ENCODE results near the gene CELF2.

The CELF2 gene

DNA sequence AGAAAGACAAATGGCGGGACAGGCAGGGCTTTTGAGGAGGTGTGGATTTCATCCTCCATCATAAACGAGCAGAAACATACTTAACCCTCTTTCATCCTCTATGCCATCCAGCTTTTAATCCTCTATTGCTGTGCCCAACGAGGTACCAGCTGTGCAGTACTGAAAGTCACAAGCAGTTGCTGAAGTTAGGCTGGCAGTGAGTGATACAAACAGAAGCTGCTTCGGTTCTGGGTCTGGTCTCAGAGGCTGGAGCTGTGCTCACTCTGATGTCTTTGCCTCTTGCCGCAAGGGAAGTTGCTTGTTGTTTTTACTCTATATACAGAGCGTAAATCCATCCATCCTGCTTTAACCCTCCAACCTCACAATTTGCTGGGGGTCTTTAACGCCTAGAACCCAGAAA is 235.2 kb downstream of the CELF2 start:
- Histone ChIP-seq H4K8ac (ENCODE audit: low read depth, low read length) (no peak overlapping the region), H4K91ac (ENCODE audit: low read depth, low read length) (no peak overlapping the region), H3K18ac (ENCODE audit: low read length) (no peak overlapping the region), H2BK120ac (ENCODE audit: insufficient read depth, low read length, poor library complexity) (no peak overlapping the region), H3K4me2 (ENCODE audit: low read length) (no peak overlapping the region), H3K79me2 (ENCODE audit: control insufficient read depth, insufficient read depth, low read length, poor library complexity) (no peaks in the 10 kb centered on the region), H3K79me1 (ENCODE audit: low read length) (no peaks in the 10 kb centered on the region), H3K14ac (ENCODE audit: low read length) (no peak overlapping the region), H3K4me1 (ENCODE audit: control insufficient read depth in 1 of 2, insufficient read depth in 2 of 2, low read length in 2 of 2) (peaks cover 0 to 2% of the 10 kb centered on the region in 2 experiments), H3K4me3 (ENCODE audit: low read depth, low read length) (no peak overlapping the region), H3K4ac (ENCODE audit: low read depth, low read length) (no peak overlapping the region), H3K9ac (ENCODE audit: low read length) (no peak overlapping the region), H4K12ac (ENCODE audit: low read depth, low read length) (no peak overlapping the region), H3K9me3 (ENCODE audit: insufficient read depth, low read depth, low read length) (no peaks in the 10 kb centered on the region), H3K27ac (ENCODE audit: low read depth, low read length) (no peak overlapping the region), H3K23ac (ENCODE audit: low read length) (no peak overlapping the region), H2BK5ac (ENCODE audit: low read depth, low read length, poor library complexity) (no peak overlapping the region), H3K27me3 (ENCODE audit: insufficient read depth, low read length) (no peaks in the 10 kb centered on the region), H2AK5ac (ENCODE audit: low read length) (no peak overlapping the region), H3K36me3 (ENCODE audit: control insufficient read depth in 1 of 2, insufficient read depth in 2 of 2, low read length in 2 of 2) (no peaks in the 10 kb centered on the region), H2BK12ac (ENCODE audit: low read length) (no peak overlapping the region), H2AFZ (ENCODE audit: insufficient read depth, low read length, poor library complexity) (no peak overlapping the region)
- WGBS (ENCODE audit: extremely low coverage, insufficient coverage, insufficient read length), result no CpG with 5 or more reads among the region's 7 CpGs
- no peak for DNase-seq

DNA sequence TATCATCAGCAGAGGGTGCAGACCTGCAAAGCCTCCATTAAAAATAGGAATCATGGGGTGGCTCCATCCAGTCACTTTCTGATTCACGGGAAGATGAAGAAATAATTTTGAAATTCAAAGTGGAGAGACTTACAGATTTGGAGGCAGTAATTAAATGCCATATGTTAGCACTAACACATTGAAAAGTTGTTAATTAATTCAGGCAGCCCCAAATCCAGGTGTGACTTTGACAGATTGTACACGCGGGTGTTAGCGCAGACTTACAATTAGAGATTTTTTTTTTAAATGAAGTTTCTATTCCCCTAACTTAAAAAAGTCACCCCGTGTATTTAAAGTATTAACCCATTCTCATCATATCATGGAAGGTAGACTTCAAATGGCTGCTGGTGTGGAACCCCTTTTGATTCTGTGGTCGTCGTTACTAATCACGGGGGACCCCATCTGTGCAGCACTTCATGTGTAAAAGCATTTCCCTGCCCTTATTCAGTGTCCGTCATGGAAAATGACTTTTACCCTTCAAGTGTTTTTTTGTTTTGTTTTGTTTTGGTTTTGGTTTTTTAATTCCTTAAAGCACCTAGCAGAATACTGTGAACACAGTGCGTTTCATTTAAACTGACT is 235.8 kb downstream of the CELF2 start:
- H3K4me1 ChIP-seq (ENCODE audit: control insufficient read depth in 1 of 2, insufficient read depth in 2 of 2, low read length in 2 of 2), result peaks cover 0 to 2% of the 10 kb centered on the region in 2 experiments
- H3K4me3 ChIP-seq (ENCODE audit: low read depth, low read length), result no peak overlapping the region
- H4K12ac ChIP-seq (ENCODE audit: low read depth, low read length), result no peak overlapping the region
- no peak overlapping the region for H3K18ac ChIP-seq (ENCODE audit: low read length)
- no peaks in the 10 kb centered on the region for H3K9me3 ChIP-seq (ENCODE audit: insufficient read depth, low read depth, low read length)
- no peak overlapping the region for H4K8ac ChIP-seq (ENCODE audit: low read depth, low read length)
- no peak overlapping the region for H2AK5ac ChIP-seq (ENCODE audit: low read length)
- no peak overlapping the region for H2BK5ac ChIP-seq (ENCODE audit: low read depth, low read length, poor library complexity)
- H3K4ac ChIP-seq (ENCODE audit: low read depth, low read length), result no peak overlapping the region
- no peaks in the 10 kb centered on the region for H3K36me3 ChIP-seq (ENCODE audit: control insufficient read depth in 1 of 2, insufficient read depth in 2 of 2, low read length in 2 of 2)
- no peak overlapping the region for H2BK12ac ChIP-seq (ENCODE audit: low read length)
- no peak overlapping the region for H3K27ac ChIP-seq (ENCODE audit: low read depth, low read length)
- H3K4me2 ChIP-seq (ENCODE audit: low read length), result no peak overlapping the region
- no peak overlapping the region for H2AFZ ChIP-seq (ENCODE audit: insufficient read depth, low read length, poor library complexity)
- no peaks in the 10 kb centered on the region for H3K79me1 ChIP-seq (ENCODE audit: low read length)
- no peaks in the 10 kb centered on the region for H3K79me2 ChIP-seq (ENCODE audit: control insufficient read depth, insufficient read depth, low read length, poor library complexity)
- no peak overlapping the region for H3K14ac ChIP-seq (ENCODE audit: low read length)
- DNase-seq, result no peak
- H4K91ac ChIP-seq (ENCODE audit: low read depth, low read length), result no peak overlapping the region
- no peak overlapping the region for H3K9ac ChIP-seq (ENCODE audit: low read length)
- no CpG with 5 or more reads among the region's 10 CpGs for WGBS (ENCODE audit: extremely low coverage, insufficient coverage, insufficient read length)
- H3K27me3 ChIP-seq (ENCODE audit: insufficient read depth, low read length), result no peaks in the 10 kb centered on the region
- H3K23ac ChIP-seq (ENCODE audit: low read length), result no peak overlapping the region
- no peak overlapping the region for H2BK120ac ChIP-seq (ENCODE audit: insufficient read depth, low read length, poor library complexity)

DNA sequence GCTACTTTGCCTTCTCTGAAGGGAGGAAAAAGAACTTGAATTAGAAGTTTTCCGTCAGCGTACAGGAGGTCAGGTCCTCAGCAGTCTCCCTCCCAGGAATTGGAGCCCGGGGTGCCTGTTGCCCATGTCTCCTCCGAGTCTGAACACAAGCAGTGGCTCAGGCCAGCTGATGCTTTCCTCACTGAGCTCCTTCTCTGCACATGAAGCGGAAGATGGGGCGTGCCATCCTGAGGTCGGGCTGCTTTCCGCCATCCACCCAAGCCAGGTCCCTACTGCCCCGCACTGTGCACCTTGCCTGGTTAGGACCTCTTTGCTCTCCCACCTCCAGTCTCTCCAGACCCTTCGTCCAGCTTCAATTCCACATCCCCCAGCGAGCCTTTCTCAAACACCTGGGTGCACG is 237.5 kb downstream of the CELF2 start:
- Histone ChIP-seq H3K9ac (ENCODE audit: low read length) (no peak overlapping the region), H2BK120ac (ENCODE audit: insufficient read depth, low read length, poor library complexity) (no peak overlapping the region), H3K27ac (ENCODE audit: low read depth, low read length) (no peak overlapping the region), H4K12ac (ENCODE audit: low read depth, low read length) (no peak overlapping the region), H2AFZ (ENCODE audit: insufficient read depth, low read length, poor library complexity) (no peak overlapping the region), H2AK5ac (ENCODE audit: low read length) (no peak overlapping the region), H3K23ac (ENCODE audit: low read length) (no peak overlapping the region), H3K4me1 (ENCODE audit: control insufficient read depth in 1 of 2, insufficient read depth in 2 of 2, low read length in 2 of 2) (no peaks in the 10 kb centered on the region), H2BK12ac (ENCODE audit: low read length) (no peak overlapping the region), H3K36me3 (ENCODE audit: control insufficient read depth in 1 of 2, insufficient read depth in 2 of 2, low read length in 2 of 2) (no peaks in the 10 kb centered on the region), H3K79me2 (ENCODE audit: control insufficient read depth, insufficient read depth, low read length, poor library complexity) (no peaks in the 10 kb centered on the region), H2BK5ac (ENCODE audit: low read depth, low read length, poor library complexity) (no peak overlapping the region), H4K8ac (ENCODE audit: low read depth, low read length) (no peak overlapping the region), H3K9me3 (ENCODE audit: insufficient read depth, low read depth, low read length) (no peaks in the 10 kb centered on the region), H3K4me2 (ENCODE audit: low read length) (no peak overlapping the region), H3K4me3 (ENCODE audit: low read depth, low read length) (peak overlapping the region; percentile 56), H3K4ac (ENCODE audit: low read depth, low read length) (no peak overlapping the region), H3K18ac (ENCODE audit: low read length) (no peak overlapping the region), H3K14ac (ENCODE audit: low read length) (no peak overlapping the region), H3K27me3 (ENCODE audit: insufficient read depth, low read length) (no peaks in the 10 kb centered on the region), H4K91ac (ENCODE audit: low read depth, low read length) (no peak overlapping the region), H3K79me1 (ENCODE audit: low read length) (no peaks in the 10 kb centered on the region)
- WGBS (ENCODE audit: extremely low coverage, insufficient coverage, insufficient read length), result no CpG with 5 or more reads among the region's 12 CpGs
- DNase-seq, result no peak

DNA sequence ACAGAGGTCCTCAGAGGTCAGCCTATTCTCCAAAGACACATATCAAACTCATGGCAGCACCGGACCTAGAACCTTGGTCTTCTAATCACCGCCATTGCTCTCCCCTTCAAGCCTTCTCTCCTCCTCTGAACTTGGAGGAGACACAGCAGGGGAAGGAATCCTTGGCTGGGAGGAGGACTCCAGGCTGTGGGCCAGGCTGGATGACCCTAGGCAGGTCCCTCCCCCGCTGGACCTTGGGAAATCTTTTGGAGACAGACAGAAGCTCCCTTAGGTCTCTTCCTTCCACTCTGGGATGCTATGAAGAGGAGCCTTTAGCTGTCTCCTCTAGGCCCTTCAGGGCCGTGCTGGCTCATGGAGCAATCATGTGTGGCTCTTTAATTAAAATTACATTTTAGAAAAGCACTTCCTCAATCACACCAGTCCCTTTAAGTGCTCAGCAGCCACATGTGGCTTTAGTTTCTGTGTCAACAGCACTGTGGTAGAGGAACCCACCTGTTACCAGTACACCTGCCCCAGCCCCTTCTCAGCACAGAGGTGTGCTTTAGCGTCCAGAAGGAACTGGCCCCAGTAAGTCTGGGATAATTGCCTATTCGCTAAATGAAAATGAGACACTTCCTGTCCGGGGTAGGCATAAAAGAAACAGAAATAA is 238.2 kb downstream of the CELF2 start:
- WGBS (ENCODE audit: extremely low coverage, insufficient coverage, insufficient read length), result no CpG with 5 or more reads among the region's 7 CpGs
- Histone ChIP-seq H2AFZ (ENCODE audit: insufficient read depth, low read length, poor library complexity) (no peak overlapping the region), H3K27ac (ENCODE audit: low read depth, low read length) (no peak overlapping the region)

More for the DNA sequence above, 238.2 kb downstream of the CELF2 start:
- Histone ChIP-seq H3K4me2 (ENCODE audit: low read length) (no peak overlapping the region), H3K36me3 (ENCODE audit: control insufficient read depth in 1 of 2, insufficient read depth in 2 of 2, low read length in 2 of 2) (no peaks in the 10 kb centered on the region), H3K4me1 (ENCODE audit: control insufficient read depth in 1 of 2, insufficient read depth in 2 of 2, low read length in 2 of 2) (no peaks in the 10 kb centered on the region), H4K12ac (ENCODE audit: low read depth, low read length) (no peak overlapping the region), H3K9me3 (ENCODE audit: insufficient read depth, low read depth, low read length) (no peaks in the 10 kb centered on the region), H3K14ac (ENCODE audit: low read length) (no peak overlapping the region), H2AK5ac (ENCODE audit: low read length) (no peak overlapping the region), H3K4ac (ENCODE audit: low read depth, low read length) (no peak overlapping the region), H3K18ac (ENCODE audit: low read length) (no peak overlapping the region), H4K8ac (ENCODE audit: low read depth, low read length) (no peak overlapping the region), H2BK5ac (ENCODE audit: low read depth, low read length, poor library complexity) (no peak overlapping the region), H3K23ac (ENCODE audit: low read length) (no peak overlapping the region), H4K91ac (ENCODE audit: low read depth, low read length) (no peak overlapping the region), H3K27me3 (ENCODE audit: insufficient read depth, low read length) (no peaks in the 10 kb centered on the region), H3K79me1 (ENCODE audit: low read length) (no peaks in the 10 kb centered on the region), H3K9ac (ENCODE audit: low read length) (no peak overlapping the region), H2BK12ac (ENCODE audit: low read length) (no peak overlapping the region), H3K79me2 (ENCODE audit: control insufficient read depth, insufficient read depth, low read length, poor library complexity) (no peaks in the 10 kb centered on the region), H2BK120ac (ENCODE audit: insufficient read depth, low read length, poor library complexity) (no peak overlapping the region), H3K4me3 (ENCODE audit: low read depth, low read length) (no peak overlapping the region)
- DNase-seq, result no peak

All from trophoblast cell (in vitro differentiated cells and primary cell).